Suprapubic skin (tissue), 4 donors: ENCODE measurements around the gene EXOC6. TPM values are rescaled to one million over a fixed set of nuclear protein-coding genes. Genes with fewer than 3 reads are reported as not detected.
A peak's percentile ranks its signal among the peaks of the same experiment; 100 is the strongest.

Experiments
- DNase-seq, 2 donors: peaks; one replicate each; pipeline ENCODE4 v3.0.0-alpha.2; 2019; ENCODE audit warnings: low spot score in 2 of 2
- H3K27ac ChIP-seq: fragments of 200-600 bp; sonication (generic); one replicate; pipeline ENCODE4 v1.5.1; 2019
- H3K27me3 ChIP-seq: fragments of 200-600 bp; sonication (generic); one replicate; pipeline ENCODE4 v1.5.1; 2019
- H3K36me3 ChIP-seq: fragments of 200-600 bp; sonication (generic); one replicate; pipeline ENCODE4 v1.5.1; 2019
- H3K4me1 ChIP-seq: fragments of 200-600 bp; sonication (generic); one replicate; pipeline ENCODE4 v1.5.1; 2019
- H3K4me3 ChIP-seq: fragments of 200-600 bp; sonication (generic); one replicate; pipeline ENCODE4 v1.5.1; 2019; ENCODE audit warnings: mild to moderate bottlenecking
- H3K9me3 ChIP-seq: fragments of 200-600 bp; sonication (generic); one replicate; pipeline ENCODE4 v1.5.1; 2019
- CTCF ChIP-seq, 2 donors: fragments of 200-600 bp in 1 of 2; fragments of 450-650 bp in 1 of 2; sonication (generic) in 1 of 2; IDR thresholded peaks; one replicate each; pipeline ENCODE4 v1.5.1; 2016 to 2019; ENCODE audit warnings: antibody characterized with exemption in 2 of 2, mild to moderate bottlenecking in 1 of 2, moderate library complexity in 1 of 2
- EP300 ChIP-seq: sonication (generic); formaldehyde crosslinking; IDR thresholded peaks from one replicate; pipeline ENCODE4 v1.6.1; 2017; ENCODE audit warnings: antibody characterized with exemption
- POLR2A ChIP-seq, 2 donors: fragments of 450-650 bp; IDR thresholded peaks; one replicate each; pipeline ENCODE4 v1.6.1; 2017; ENCODE audit warnings: antibody characterized with exemption in 2 of 2, mild to moderate bottlenecking in 2 of 2, moderate library complexity in 2 of 2
- POLR2AphosphoS5 ChIP-seq, 3 donors: sonication (generic); formaldehyde crosslinking; IDR thresholded peaks; one replicate each; pipeline ENCODE4 v1.6.1; 2017; ENCODE audit warnings: antibody characterized with exemption in 3 of 3
- WGBS: methylation state at CpG from one replicate; pipeline ENCODE4 v1.1.5; 2018; 5-methylcytosine and 5-hydroxymethylcytosine counted together
- total RNA-seq, 4 donors: library from RNA; depleted of rRNA; stranded (reverse); fragments of >200 nt; gene quantifications; one replicate each; pipeline ENCODE4 v1.1.0, GENCODE V29; 2016

Gene EXOC6
- total RNA-seq, 4 donors from 2014 or later, result 5.0 to 9.3 (median 8.3) TPM

GRCh38 chr10:92965314-92965713, 117.0 kb downstream of the EXOC6 start:
- TF ChIP-seq POLR2A (IDR thresholded peaks at IDR 0.05) (no peak), CTCF (IDR thresholded peaks at IDR 0.05) (peak; percentile 34 to 55), EP300 (no peak), POLR2AphosphoS5 (IDR thresholded peaks at IDR 0.05) (no peak)
- Histone ChIP-seq H3K36me3 (no peaks in the 10 kb centered on the region), H3K4me1 (peaks cover 3% of the 10 kb centered on the region), H3K27ac (no peak overlapping the region), H3K9me3 (no peaks in the 10 kb centered on the region), H3K4me3 (no peak overlapping the region), H3K27me3 (no peaks in the 10 kb centered on the region)
- DNase-seq, result no peak
- WGBS, result 35% methylated on average over 2 of the region's 2 CpGs

GRCh38 chr10:92967641-92968040, 119.3 kb downstream of the EXOC6 start:
- Histone ChIP-seq H3K4me3 (no peak overlapping the region), H3K4me1 (peaks cover 3% of the 10 kb centered on the region), H3K27me3 (no peaks in the 10 kb centered on the region), H3K27ac (no peak overlapping the region), H3K36me3 (no peaks in the 10 kb centered on the region), H3K9me3 (no peaks in the 10 kb centered on the region)
- TF ChIP-seq POLR2A (IDR thresholded peaks at IDR 0.05) (no peak), CTCF (IDR thresholded peaks at IDR 0.05) (no peak), EP300 (no peak)
- WGBS, result 99% methylated on average over 2 of the region's 2 CpGs
- no peak for DNase-seq

- Histone ChIP-seq H3K4me3 (no peak overlapping the region), H3K27me3 (no peaks in the 10 kb centered on the region), H3K36me3 (no peaks in the 10 kb centered on the region), H3K27ac (no peak overlapping the region), H3K4me1 (peaks cover 3% of the 10 kb centered on the region), H3K9me3 (no peaks in the 10 kb centered on the region)
- no peak for TF ChIP-seq POLR2AphosphoS5 (IDR thresholded peaks at IDR 0.05)
- no peak for TF ChIP-seq POLR2A (IDR thresholded peaks at IDR 0.05)
- no peak for TF ChIP-seq CTCF (IDR thresholded peaks at IDR 0.05)
- TF ChIP-seq EP300, result no peak
- WGBS, result 83% methylated on average over 1 of the region's 1 CpG
- no peak for DNase-seq
These were observed 120.8 kb downstream of the EXOC6 start for GRCh38 chr10:92969151-92969550.

- peaks cover 4% of the 10 kb centered on the region for H3K36me3 ChIP-seq
- H3K27me3 ChIP-seq, result no peaks in the 10 kb centered on the region
- H3K4me3 ChIP-seq, result no peak overlapping the region
- no peak for DNase-seq
- H3K4me1 ChIP-seq, result peaks cover 2% of the 10 kb centered on the region
- H3K9me3 ChIP-seq, result no peaks in the 10 kb centered on the region
- WGBS, result 80% methylated on average over 3 of the region's 3 CpGs
- H3K27ac ChIP-seq, result no peak overlapping the region
- no peak for TF ChIP-seq POLR2A (IDR thresholded peaks at IDR 0.05)
- no peak for TF ChIP-seq EP300
- no peak for TF ChIP-seq CTCF (IDR thresholded peaks at IDR 0.05)
- no peak for TF ChIP-seq POLR2AphosphoS5 (IDR thresholded peaks at IDR 0.05)
These were observed 122.2 kb downstream of the EXOC6 start for GRCh38 chr10:92970301-92971070.

GRCh38 chr10:92972066-92972870, 123.9 kb downstream of the EXOC6 start:
- Histone ChIP-seq H3K4me1 (no peaks in the 10 kb centered on the region), H3K36me3 (peaks cover 4% of the 10 kb centered on the region), H3K9me3 (no peaks in the 10 kb centered on the region), H3K27ac (no peak overlapping the region), H3K4me3 (no peak overlapping the region), H3K27me3 (no peaks in the 10 kb centered on the region)
- no peak for TF ChIP-seq POLR2A (IDR thresholded peaks at IDR 0.05)
- no peak for TF ChIP-seq CTCF (IDR thresholded peaks at IDR 0.05)
- TF ChIP-seq EP300, result no peak
- TF ChIP-seq POLR2AphosphoS5 (IDR thresholded peaks at IDR 0.05), result no peak
- DNase-seq, result no peak
- WGBS, result 38% methylated on average over 3 of the region's 3 CpGs
